ENCODE data around the gene FFAR1. TPM values are rescaled to one million over a fixed set of nuclear protein-coding genes. Genes with fewer than 3 reads are reported as not detected.

Gene FFAR1
- total and polyA plus RNA-seq, 2 donors (not counting 3 experiments of a cell fraction or from before 2014, with no cell fraction given) = not detected

GRCh38 chr19:35379992-35380391 is 32.3 kb downstream of the FFAR1 start:
- FAIRE-seq = no peak
- DNase-seq (ENCODE audit: low read depth, low spot score) = no peak
- Histone ChIP-seq H3K27me3 (ENCODE audit: control insufficient read depth in 2 of 2, insufficient read depth in 2 of 2, low read length in 2 of 2) (no peaks in the 10 kb centered on the region), H3K9me3 (replicated peaks; ENCODE audit: control insufficient read depth, insufficient read depth, low read length) (no peaks in the 10 kb centered on the region), H2AFZ (ENCODE audit: low read depth, low read length) (no peak overlapping the region), H3K9me1 (replicated peaks; ENCODE audit: control insufficient read depth, extremely low read depth, insufficient read depth, low read length) (no peaks in the 10 kb centered on the region), H3K4me3 (replicated peaks in 1 of 3; ENCODE audit: insufficient read depth in 1 of 3, low read depth in 1 of 3, low read length in 3 of 3) (no peak overlapping the region), H3K27ac (ENCODE audit: insufficient read depth, low read depth, low read length) (no peak overlapping the region), H3K4me1 (ENCODE audit: control insufficient read depth, extremely low read depth, insufficient read depth, low read length) (no peaks in the 10 kb centered on the region), H3K4me2 (ENCODE audit: insufficient read depth, low read length) (no peak overlapping the region), H3K79me2 (ENCODE audit: control insufficient read depth, insufficient read depth, low read length) (no peaks in the 10 kb centered on the region), H3K9ac (replicated peaks; ENCODE audit: extremely low read depth, insufficient read depth, low read length) (no peak overlapping the region), H4K20me1 (replicated peaks; ENCODE audit: control insufficient read depth, extremely low read depth, insufficient read depth, low read length) (no peaks in the 10 kb centered on the region), H3K36me3 (ENCODE audit: control insufficient read depth in 2 of 2, extremely low read depth in 1 of 2, insufficient read depth in 2 of 2, low read length in 2 of 2) (no peaks in the 10 kb centered on the region)
- POLR2A ChIA-PET = no interaction called here
- CTCF ChIA-PET = no interaction called here
- BruUV-seq (replicated peaks) = no TSS peak
- dilution Hi-C loops (cut with MboI; ENCODE audit: extremely low pct_ligation_motif_present, low sequenced_read_pairs) = no loop called here
- intact Hi-C loops (cut with micrococcal nuclease) = no loop called here
- TF ChIP-seq EZH2 (IDR thresholded peaks at IDR 0.05; ENCODE audit: borderline replicate concordance, low read depth, low read length, severe bottlenecking) (no peak), JUN (IDR thresholded peaks at IDR 0.05; ENCODE audit: borderline replicate concordance, insufficient read depth, insufficient read length, low read depth) (no peak), MAX (IDR thresholded peaks at IDR 0.05; ENCODE audit: insufficient read depth, insufficient read length) (no peak), MYC (IDR thresholded peaks at IDR 0.05; ENCODE audit: low read depth, low read length) (no peak), GATA2 (IDR thresholded peaks at IDR 0.05; ENCODE audit: insufficient read depth, insufficient read length, low read depth, low read length) (no peak), FOS (IDR thresholded peaks at IDR 0.05; ENCODE audit: borderline replicate concordance, insufficient read depth, low read length) (no peak), CTCF (IDR thresholded peaks at IDR 0.05; ENCODE audit: extremely low read depth in 1 of 2, insufficient read depth in 1 of 2, low read depth in 1 of 2, low read length in 2 of 2) (no peak), POLR2A (IDR thresholded peaks at IDR 0.05; ENCODE audit: low read depth, low read length) (no peak), POLR2AphosphoS5 (IDR thresholded peaks at IDR 0.05; ENCODE audit: insufficient read depth, low read depth, low read length) (no peak)
